NCI-H2196 treated with DMSO at 0.1 percent for 48 hours (cell line): ENCODE data around the gene POMP.
"Not testable (repeated sequence)": the region's sequence is repeated elsewhere in the genome, so short reads cannot be mapped to it uniquely, and the experiment has no call there.

ENCODE experiments used
- DNase-seq: peaks from one replicate; lab custom pipeline; 2025; ENCODE audit not compliant: unreplicated experiment; lab: John Stamatoyannopoulos, UW

The POMP gene

DNA sequence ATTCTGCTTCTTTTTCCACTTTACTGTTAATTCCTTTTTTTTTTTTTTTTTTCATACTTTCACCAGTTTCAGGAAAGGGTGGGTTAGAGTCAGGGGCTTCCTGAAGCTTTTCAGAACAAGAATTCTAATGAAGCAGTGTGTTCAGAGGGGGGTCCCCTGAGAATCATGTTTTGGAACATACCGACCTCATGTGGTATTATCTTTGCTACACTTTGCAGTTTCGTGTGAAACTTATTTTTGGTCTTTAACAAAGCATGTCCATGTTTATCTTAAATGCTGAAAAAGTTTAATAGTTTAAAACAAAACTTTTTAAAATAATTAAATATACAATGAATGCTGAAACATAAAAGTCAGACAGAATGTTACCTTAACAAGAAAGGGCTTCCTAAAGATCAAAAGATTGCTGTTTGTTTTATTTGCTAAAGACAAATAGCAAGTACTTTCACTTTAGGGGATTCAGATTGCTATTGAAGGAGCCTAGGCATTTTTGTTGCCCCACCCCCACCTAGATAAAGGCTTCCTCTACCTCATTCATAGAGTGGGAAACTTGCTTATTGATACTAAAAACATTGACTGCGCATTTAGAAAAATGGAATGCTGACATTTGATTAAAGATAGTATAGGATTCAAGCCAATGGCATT is 21.1 kb upstream of the POMP start:
- DNase-seq = no peak

DNA sequence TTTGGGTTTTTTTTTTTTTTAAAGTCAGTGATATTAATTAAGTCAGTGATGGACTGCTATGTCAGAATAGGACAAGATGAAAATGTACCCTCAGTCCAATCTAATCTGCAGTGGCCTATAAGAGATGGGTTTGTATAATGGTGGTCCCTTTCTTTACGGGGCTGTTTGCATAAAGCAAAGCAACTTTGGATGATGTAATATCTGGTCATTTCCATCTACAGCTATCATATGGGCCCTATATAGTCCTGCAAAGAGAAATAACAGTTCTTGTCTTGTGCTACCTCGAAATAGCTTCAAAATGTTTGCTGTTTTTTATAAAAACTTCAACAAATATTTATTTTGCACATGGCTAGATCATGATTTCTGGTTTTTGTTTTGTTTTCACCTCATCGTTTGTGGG is 20.2 kb upstream of the POMP start:
- no peak for DNase-seq

DNA sequence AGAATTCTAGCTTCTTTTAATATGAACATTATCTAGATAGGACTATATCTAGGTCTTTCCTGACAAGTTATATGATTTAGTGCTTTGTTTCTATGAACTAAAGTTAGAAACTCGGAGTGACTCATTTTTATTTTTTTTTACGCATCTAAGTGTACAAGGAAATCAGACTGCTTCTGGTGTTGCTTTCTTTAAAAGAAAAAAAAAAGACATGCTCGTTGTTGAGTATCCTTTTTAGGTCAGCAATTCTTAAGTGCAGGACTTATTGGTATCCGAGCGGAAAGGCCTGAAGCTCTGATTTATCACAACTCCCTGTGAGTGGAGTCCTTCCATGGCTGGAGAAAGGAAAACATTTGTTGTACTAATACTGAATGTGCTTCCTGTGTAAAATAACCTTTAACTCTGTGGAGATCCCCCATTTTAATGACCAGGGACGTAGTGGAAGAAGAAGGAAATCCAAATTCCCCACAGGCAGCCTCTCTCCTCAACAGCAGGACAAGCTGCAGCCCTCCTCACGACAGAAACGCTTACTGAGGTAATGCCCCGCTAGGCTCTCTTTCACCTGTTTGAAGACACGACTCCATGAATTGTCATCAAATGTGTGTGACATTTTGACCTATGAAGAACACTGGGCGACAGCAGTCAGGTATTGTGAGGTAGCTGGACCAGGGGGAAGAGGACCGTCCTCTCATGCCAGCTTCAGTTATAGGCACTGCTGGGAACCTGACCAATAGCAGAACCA is 17.9 kb upstream of the POMP start:
- no peak for DNase-seq

DNA sequence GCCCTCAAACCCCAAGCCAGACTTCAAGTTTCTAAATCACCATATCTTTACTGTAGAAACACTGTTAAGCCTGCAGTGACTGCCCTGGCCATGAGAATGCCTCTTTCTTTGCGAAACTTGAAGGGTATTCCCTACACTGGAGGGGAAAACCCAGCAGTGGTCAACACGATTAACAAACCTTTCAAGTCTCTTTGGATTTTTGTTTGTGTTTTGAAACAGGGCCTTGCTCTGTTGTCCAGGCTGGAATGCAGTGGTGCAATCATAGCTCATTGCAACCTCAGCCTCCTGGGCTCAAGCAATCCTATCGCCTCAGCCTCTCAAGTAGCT is 17.4 kb upstream of the POMP start:
- no peak for DNase-seq

DNA sequence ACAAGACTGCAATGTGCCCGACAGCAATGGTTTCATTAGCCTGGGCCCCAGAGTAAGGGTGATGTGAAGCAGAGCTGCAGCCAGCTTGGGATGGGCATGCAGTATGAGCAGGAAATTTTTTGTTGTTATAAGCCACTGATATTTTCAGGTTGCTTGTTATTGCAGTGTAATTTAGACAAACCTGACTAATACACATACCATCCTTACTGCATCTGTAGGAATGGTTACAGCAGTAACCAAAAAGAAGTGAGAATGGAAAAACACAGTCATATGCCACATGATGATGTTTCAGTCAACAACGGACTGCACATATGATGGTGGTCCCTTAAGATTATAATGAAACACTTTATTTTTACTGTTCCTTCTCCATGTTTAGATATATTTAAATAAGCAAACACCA is 8.6 kb upstream of the POMP start:
- DNase-seq = no peak

DNA sequence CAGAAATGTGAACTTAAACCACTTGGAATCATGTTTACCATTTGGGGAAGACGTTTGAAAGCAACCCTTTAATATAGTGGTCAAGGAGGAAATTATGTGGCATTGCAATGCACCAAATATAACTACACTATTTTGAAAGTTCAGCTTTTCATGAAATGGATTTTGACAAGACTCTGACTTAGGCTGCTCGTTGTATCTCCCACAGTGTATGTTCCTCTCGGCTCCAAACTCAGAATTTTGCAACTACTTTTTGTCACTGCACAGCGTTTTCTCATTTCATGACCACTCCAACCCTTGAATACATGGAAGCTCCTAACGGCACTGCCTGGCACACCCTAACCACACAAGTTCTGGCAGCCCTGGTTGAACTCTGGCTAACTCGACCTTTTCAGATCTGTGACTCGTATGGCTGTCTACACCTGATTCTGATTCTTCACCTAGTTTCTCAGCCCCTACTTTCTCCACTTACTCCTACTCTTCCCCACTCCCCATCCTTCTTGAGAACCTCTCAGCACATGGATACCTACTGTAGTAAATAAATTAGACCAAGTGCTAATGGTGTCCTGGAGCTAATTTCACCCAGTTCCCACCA is 7.0 kb upstream of the POMP start:
- DNase-seq = no peak

DNA sequence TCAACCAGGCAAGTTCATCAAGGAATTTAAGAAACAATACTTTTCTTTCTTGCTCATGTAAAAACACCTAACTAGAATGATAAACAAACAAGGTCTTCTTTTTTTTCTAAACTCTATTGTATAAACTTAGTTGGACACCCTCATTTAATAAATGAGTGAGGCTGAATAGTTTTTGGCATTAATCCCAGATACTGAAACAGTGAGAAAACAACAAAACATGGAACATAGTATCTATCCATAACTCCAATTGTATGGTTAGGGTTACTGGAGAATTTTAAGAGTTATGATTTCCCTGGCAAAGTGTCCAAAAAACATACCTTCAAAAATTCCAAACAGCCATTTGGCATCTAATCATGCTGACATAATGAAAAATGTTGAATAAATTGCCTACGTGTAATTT is 5.8 kb upstream of the POMP start:
- DNase-seq = no peak

DNA sequence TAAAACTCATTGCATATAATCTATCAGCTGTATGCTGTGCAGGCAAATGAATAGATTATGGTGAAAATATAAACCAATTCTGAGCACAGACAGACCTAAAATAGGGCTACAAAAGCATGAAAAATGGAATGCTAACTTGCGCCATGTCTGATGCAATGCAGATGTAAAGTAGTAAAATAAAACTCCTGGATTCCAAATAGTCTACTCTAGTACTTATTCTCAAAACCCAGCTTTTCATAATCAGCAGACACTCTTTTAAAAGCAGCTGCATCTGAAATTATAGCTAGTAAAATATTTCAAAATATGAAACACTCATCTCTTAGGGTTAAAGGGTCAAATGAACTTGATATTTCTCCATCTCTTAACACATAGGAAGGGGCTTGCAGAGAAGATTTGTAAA is 4.7 kb upstream of the POMP start:
- no peak for DNase-seq

DNA sequence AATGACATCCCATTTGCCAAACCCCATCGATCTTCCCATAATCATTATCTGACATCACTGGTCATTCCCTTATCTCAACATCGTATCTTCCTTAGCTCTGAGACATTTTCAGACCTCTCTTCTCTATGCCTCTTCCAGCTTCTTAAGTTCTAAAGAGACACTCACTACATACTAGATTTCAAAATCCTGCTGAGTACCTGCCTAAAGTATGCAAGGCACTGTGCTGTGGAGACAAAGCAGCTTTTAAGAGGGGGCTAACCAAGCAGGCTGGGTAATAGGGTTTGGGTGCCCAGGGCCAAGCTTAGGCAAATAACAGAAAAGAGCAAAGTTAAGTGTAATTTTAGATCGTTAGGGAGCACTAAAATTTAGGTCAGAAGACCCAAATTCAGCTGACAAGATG is 3.4 kb upstream of the POMP start:
- DNase-seq = no peak

DNA sequence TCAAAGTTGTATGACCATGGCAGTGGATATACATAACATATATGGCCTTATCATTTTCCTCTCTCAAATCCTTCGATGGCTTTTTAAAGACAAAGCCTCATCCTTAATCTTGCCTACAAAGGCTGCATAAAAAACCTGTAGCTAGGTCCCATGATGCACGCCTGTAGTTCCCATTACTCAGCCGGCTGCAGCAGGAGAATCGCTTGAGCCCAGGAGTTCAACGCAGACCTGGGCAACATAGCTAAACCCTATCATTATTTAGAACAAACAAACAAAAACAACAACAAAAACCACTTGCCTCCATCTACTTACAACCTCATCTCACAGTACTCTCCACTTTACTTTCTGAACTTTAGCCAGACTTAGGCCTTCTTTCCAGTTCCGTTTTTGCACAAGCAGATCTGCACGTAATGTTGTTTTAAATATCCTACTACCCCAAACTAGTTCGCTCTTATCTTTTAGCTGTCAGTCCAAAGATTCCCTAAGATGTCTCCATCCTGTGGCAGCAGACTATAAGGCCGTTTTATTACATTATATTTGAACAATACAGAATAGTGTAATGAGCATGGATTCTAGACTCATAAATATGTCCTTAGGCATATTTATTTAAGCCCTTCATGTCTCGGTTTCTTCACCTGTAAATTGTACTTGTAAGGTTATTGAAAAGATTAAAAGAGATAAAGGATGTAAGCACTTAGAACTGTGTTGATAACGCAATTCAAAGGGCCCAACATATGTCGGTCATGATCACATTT is 969 bp upstream of the POMP start:
- no peak for DNase-seq

DNA sequence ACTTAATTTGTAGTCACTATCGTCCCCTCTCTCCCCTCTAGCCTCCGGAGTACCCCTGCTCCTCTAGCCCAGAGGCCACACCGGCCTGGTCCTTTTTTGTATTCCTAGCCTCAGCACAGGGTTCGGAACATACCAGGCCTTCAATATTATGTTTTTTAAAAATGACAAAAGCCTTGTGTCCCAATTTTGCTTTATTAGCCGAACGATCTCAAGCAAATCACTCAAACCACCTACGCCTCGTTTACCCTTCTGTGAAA is 463 bp upstream of the POMP start:
- no peak for DNase-seq

DNA sequence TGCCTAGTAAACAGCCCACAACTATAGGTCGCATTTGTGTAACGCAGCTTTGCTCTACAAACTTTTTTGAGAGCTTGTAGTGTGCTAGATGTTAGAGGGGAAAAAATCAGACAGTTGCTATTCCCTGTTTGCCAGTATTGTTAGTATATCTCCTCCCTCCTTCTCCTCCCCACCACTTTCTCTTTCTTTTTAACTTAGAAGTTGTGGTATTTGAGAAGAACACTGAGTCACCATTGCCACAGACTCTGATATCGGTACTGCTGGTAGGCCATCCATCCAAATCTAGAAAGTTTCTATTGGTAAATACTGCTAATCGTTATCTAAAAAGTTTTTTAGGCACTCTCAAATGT is 666 bp downstream of the POMP start:
- no peak for DNase-seq

DNA sequence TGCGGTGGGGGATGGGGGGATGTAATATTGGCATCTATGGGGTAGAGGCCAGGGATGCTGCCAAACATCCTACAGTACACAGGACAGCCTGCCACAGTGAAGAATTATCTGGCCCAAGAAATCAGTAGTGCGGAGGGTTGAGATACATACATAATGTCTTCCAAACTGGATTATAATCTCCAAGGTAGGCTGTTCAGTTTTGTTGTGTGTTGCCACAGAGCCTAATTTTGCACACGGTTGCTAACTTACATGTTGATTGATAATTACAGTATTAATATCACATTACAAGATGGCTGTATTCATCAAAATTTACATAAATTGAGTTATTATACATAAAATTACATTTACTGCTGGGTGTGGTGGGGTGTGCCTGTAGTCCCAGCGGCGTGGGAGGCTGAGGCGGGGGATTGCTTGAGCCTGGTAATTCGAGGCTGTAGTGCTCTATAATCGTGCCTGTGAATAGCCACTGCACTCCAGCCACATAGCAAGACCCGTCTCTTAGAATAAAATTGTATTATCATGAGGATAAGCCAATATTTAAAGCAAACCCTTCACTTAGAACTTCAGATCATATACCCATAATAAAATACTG is 8.1 kb downstream of the POMP start:
- DNase-seq = no peak

DNA sequence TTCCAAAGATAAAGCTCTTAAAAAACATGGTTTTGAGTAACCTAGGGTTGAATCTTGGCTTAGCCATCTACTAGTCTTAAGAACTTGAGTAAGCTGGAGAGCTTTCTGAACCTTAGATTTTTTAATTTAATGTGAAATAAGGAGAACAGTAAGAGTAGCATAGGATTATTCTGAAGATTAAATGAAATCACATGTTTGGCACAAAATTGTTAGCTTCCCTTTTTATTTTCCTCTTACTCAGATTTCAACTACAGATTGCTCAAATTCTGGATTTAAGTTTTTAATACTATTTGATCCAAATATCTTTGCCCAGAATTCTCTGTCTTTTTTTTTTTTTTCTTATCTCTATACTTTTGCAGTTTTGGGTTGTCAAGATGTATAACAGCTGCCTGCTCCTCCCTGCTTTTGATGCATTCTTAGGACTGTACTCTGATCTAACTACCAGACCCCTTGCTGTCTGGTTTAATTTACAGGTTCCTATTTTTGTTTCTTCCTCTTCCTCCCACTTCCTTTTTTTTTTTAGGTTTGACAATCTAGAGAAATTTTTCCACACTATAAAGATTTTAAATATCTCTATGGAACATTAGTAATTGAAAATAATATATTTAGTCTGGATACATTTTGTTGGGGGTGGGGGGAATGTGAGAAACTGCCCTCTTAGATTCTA is 12.3 kb downstream of the POMP start:
- DNase-seq = no peak

DNA sequence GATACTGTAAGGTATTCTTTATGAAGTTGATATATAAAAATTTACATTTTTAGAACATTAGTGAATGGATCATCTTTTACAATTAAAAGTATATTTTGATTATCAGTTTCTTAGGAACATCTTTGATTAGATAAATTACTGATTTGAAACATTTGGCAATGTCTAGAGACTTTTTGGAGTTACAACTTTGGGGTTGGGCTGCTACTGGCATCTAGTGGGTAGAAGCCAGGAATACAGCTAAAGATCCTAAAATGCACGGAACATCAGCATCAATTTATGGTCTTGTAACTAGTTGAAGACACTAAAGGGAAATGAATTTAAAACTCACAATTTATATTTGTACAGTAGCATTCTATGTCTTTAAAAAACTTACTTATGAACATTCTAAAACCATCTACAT is 19.9 kb downstream of the POMP start:
- DNase-seq = no peak

DNA sequence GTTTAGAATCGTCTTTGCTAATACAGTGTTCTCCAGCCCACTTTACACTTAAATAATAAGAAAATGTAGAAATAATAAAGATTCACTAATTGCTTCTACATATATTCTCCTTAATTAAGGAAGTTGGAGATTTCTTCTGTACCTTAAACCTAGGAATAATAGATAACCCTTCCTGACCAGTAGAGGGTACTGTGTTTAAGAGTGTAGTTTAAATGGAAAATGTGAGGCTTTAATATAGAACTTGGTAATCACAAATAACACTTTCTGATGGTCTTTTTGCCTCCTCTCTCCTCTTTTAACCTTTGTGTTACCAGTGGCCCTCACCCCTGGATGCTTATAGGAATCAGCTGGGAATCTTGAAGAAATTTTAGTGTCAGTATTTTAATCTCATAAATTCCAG is 20.7 kb downstream of the POMP start:
- no peak for DNase-seq

DNA sequence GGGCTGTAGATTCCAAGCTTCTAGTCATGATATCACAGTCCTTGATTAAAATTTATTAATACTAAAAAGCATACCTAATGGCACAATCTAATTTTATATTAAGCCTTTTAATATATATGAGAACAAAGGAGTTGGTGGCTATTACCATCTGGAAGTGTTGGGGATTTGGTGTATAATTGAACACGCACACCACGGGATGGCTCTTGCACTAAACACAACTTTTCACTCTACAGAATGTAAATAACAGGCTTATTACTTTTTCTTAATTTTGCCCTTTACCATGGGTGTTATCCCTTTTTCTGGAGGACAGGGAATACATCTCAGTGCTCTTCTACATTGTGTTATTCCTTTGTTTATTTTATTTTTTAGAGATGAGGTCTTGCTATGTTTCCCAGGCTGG is 21.6 kb downstream of the POMP start:
- DNase-seq = no peak

DNA sequence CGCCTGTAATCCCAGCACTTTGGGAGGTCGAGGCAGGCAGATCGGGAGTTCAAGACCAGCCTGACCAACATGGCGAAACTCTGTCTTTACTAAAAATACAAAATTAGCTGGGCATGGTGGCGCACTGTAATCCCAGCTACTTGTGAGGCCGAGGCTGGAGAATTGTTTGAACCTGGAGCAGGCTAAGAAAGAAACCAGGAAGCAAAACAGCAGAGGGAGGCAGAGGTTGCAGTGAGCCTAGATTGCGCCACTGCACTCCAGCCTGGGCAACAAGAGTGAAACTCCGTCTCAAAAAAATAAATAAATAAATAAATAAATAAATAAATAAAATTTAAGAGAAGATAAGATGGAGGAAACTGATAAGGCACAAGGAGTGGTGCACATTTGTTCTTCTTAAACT is 24.2 kb downstream of the POMP start:
- not testable (repeated sequence) for DNase-seq

DNA sequence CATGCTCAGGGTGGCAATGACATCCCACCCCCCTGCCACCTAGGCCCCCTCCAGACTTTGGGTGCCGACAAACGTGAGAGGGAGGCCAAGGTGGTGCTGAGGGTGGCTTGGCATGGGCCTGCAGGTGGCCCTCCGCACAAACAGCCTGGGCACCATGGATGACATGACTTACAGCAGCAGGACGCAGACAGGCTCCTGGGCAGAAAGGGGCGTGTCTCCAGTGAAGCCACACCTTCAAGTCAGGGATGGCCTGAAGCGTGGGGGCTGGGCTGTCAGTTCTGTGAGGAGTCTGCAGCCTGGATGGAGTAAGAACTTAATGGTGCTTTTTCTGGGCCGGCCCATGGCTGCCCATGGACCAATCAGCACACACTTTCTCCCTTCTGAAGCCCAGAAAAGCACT is 25.3 kb downstream of the POMP start:
- DNase-seq = no peak

DNA sequence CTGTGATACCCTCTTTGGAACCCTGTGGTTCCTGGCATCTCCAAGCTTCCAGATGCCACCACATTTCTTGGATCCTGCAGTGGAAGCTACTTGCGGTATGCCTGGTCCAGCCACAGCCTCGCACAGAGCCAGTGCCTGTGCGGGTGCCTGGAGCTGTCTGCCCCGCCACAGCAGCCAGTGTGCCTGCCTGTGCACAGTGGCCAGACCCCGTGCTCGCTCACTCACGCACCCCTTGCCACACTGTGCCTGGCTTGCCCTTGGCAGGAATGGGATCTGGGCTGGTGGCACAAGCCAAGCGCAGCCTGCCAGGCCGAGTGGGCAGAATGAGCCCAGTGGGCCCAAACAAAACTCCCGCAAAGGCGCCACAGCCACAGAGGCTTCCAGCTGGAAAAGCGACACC is 26.2 kb downstream of the POMP start:
- DNase-seq = no peak

DNA sequence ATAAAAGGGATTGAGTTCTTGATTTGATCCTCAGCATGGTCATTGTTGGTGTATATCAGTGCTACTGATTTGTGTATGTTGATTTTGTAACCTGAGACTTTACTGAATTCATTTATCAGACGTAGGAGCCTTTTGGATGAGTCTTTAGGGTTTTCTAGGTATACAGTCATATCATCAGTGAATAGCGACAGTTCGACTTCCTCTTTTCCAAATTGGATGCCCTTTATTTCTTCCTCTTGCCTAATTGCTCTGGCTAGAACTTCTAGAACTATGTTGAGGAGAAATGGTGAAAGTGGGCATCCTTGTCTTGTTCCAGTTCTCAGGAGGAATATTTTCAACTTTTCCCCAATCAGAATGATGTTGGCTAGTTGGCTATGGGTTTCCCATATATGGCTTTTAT is 27.0 kb downstream of the POMP start:
- no peak for DNase-seq
